ENCODE data around the gene CHMP6. TPM values are rescaled to one million over a fixed set of nuclear protein-coding genes. Genes with fewer than 3 reads are reported as not detected.
A peak's percentile ranks its signal among the peaks of the same experiment; 100 is the strongest.

CHMP6 gene
- total RNA-seq, 3 donors from 2014 or later: 18.6 to 30.2 (median 27.7) TPM

DNA sequence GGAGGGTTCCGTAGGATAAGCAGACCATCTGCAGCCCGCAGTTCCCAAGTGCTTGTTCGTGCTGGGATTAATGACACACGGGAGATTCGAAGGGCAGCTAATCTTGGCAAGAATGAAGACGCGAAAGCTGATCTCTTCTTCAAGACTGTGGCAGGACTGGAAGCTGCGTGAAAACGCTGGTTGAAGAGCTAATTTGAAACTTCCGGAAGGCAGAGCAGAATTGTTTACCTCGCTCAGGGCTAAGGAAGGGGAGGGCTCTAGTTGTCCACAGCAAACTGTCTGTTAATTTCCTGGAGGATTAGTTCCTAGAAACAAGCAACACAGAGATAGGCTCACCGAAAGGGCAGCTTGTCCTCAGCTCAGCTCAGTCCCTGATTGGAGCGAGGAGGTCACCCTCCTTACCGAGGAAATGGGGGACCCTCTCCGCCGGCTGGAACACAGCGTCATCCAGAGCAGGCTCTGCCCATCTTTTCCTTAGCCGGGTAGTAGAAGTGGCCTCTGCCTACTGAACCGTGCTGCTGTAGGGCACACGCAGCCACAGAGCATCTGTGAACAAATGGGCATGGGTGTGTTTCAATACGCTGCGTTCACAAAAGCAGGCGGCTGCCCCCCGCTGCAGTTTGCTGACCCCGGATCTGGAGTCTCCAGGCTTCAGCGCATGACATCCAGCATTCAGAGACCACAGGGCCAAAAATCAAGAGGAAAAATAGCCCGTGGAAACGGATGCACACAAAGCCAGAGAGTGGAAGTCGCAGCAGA, 26.6 kb downstream of the CHMP6 start:
- Histone ChIP-seq H3K27ac (peak overlapping the region; percentile 71 to 87), H3K36me3 (no peaks in the 10 kb centered on the region), H3K4me1 (peaks cover 0 to 14% of the 10 kb centered on the region in 2 donors), H3K27me3 (peaks cover 0 to 3% of the 10 kb centered on the region in 2 donors), H3K4me3 (peak overlapping the region; percentile 9 to 60 (median 23)), H3K9me3 (no peaks in the 10 kb centered on the region)
- intact Hi-C loops (cut with DNase I; ENCODE audit: low total_unique reads): no loop called here
- TF ChIP-seq POLR2AphosphoS5 (IDR thresholded peaks at IDR 0.05): peak in 1 of 3 donors; percentile 17
- TF ChIP-seq, protein P1, sequence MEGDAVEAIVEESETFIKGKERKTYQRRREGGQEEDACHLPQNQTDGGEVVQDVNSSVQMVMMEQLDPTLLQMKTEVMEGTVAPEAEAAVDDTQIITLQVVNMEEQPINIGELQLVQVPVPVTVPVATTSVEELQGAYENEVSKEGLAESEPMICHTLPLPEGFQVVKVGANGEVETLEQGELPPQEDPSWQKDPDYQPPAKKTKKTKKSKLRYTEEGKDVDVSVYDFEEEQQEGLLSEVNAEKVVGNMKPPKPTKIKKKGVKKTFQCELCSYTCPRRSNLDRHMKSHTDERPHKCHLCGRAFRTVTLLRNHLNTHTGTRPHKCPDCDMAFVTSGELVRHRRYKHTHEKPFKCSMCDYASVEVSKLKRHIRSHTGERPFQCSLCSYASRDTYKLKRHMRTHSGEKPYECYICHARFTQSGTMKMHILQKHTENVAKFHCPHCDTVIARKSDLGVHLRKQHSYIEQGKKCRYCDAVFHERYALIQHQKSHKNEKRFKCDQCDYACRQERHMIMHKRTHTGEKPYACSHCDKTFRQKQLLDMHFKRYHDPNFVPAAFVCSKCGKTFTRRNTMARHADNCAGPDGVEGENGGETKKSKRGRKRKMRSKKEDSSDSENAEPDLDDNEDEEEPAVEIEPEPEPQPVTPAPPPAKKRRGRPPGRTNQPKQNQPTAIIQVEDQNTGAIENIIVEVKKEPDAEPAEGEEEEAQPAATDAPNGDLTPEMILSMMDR (IDR thresholded peaks at IDR 0.05): no peak
- no peak for DNase-seq (ENCODE audit: low spot score in 2 of 2)

DNA sequence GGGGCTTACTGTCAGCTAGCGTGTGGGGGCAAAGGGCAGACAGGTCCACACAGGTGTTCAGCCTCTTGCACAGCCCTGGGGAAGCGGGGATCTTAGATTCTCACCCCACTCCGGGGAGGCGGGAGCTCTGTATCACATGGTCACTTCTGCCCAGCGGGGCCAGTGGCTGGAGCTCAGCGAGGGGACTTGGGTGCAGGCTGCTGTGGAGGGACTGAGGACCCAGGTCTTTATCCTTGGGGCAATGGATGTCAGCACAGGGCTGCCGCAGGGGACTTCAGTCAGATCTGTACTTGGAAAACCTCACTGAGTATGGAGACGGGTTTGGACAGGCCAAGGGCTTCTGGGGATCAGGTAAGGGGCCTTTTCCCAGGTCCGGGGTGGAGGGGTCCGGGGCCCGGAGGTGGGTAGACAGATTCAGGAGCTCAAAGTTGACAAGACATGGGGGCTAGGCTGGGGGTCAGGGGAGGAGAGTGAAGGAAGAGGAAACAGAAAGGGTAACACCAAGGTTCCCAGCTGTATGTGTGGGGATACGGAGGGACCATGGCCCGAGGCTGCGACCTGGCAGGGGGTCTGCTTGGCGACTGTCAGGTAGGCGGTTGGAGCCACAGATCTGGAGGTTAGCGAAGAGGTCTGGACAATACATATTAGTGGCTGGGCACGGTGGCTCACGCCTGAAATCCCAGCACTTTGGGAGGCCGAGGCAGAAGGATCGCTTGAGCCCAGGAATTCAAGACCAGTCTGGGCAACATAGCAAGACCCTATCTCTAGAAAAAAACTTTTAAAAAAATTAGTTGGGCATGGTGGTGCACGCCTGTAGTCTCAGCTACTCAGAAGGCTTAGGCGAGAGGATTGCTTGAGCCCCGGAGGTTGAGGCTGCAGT, 28.2 kb downstream of the CHMP6 start:
- peaks cover 0 to 14% of the 10 kb centered on the region in 2 donors for H3K4me1 ChIP-seq
- TF ChIP-seq POLR2AphosphoS5 (IDR thresholded peaks at IDR 0.05): no peak
- TF ChIP-seq, protein P1 (IDR thresholded peaks at IDR 0.05): no peak
- TF ChIP-seq POLR2A (IDR thresholded peaks at IDR 0.05): no peak
- H3K9me3 ChIP-seq: no peaks in the 10 kb centered on the region
- intact Hi-C loops (cut with DNase I; ENCODE audit: low total_unique reads): no loop called here
- H3K27me3 ChIP-seq: peaks cover 0 to 3% of the 10 kb centered on the region in 2 donors
- H3K4me3 ChIP-seq: no peak overlapping the region
- no peaks in the 10 kb centered on the region for H3K36me3 ChIP-seq
- no peak for DNase-seq (ENCODE audit: low spot score in 2 of 2)
- no peak overlapping the region for H3K27ac ChIP-seq

DNA sequence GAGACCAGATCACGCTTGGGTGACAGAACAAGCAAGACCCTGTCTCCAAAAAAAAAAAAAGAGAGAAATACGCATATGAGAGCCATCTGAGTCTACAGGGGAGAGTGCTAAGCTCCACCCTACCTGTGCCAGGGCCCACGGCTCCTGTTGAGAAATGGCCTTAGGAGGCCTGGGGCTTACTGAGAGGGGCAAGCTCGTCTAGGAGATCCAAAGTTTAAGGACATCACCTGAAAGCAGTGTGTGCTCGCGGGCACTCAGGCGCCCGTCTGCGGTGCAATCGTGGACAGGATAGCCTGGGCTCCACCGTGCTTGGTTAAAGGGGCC, 28.8 kb downstream of the CHMP6 start:
- DNase-seq (ENCODE audit: low spot score in 2 of 2): no peak
- intact Hi-C loops (cut with DNase I; ENCODE audit: low total_unique reads): no loop called here
- Histone ChIP-seq H3K27me3 (peaks cover 0 to 3% of the 10 kb centered on the region in 2 donors), H3K9me3 (no peaks in the 10 kb centered on the region), H3K36me3 (no peaks in the 10 kb centered on the region), H3K4me3 (no peak overlapping the region), H3K27ac (peak overlapping the region; percentile 72 to 80), H3K4me1 (peaks cover 0 to 14% of the 10 kb centered on the region in 2 donors)
- TF ChIP-seq POLR2AphosphoS5 (IDR thresholded peaks at IDR 0.05) (no peak), POLR2A (IDR thresholded peaks at IDR 0.05) (no peak)
- TF ChIP-seq, protein P1 (IDR thresholded peaks at IDR 0.05): no peak

DNA sequence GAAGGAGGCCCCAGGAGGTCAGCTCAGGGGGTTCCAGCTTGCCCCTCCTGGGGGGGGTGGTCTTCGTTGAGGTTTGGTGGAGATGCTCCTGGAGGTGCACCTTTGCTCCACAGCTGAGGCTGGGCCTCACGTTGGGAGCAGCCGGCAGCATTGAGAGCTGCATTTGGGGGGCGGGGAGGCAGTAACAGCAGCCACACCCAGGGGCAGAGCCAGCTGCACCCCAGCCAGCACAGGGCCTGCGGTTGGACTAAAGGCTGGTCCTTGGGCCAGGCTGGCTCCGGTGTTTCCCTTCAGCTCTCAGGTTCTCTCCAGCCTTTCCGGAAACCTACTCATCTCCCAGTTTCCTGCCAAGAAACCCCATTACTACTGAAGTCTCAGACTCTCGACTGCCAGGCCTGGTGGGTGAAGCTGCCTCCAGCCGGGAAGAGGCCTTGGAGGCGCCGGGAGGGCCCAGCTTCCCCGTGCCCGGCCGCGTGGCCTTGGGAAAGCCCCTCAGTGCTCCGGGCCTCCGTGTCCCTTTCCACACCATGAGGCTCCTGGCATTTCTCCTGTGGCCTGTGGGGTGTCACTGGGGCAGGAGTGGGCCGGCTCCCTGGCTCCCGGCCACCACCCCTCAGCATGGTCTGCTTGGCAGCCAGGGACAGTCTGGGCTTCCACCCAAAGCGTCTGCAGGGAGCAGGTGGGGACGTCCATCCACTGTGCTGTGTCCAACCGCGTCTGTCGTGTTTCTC, 29.3 kb downstream of the CHMP6 start:
- peak overlapping the region in 1 of 3 donors; percentile 8 for H3K4me3 ChIP-seq
- peak overlapping the region; percentile 72 to 80 for H3K27ac ChIP-seq
- DNase-seq (ENCODE audit: low spot score in 2 of 2): no peak
- peaks cover 2 to 3% of the 10 kb centered on the region in 2 donors for H3K27me3 ChIP-seq
- H3K9me3 ChIP-seq: no peaks in the 10 kb centered on the region
- peaks cover 0 to 14% of the 10 kb centered on the region in 2 donors for H3K4me1 ChIP-seq
- intact Hi-C loops (cut with DNase I; ENCODE audit: low total_unique reads): no loop called here
- no peaks in the 10 kb centered on the region for H3K36me3 ChIP-seq
- TF ChIP-seq POLR2AphosphoS5 (IDR thresholded peaks at IDR 0.05) (no peak), POLR2A (IDR thresholded peaks at IDR 0.05) (no peak)
- TF ChIP-seq, protein P1 (IDR thresholded peaks at IDR 0.05): no peak

All from breast epithelium (tissue), 4 donors.